HG02610 (cell line): ENCODE measurements around the gene SLC44A5.
"Not testable (repeated sequence)": the region's sequence is repeated elsewhere in the genome, so short reads cannot be mapped to it uniquely, and the experiment has no call there.

Source experiments
- ATAC-seq: cut with Tn5 transposase; IDR thresholded peaks from one replicate; pipeline ENCODE4 v1.9.1; 2021; ENCODE audit warnings: mild to moderate bottlenecking, moderate library complexity; ENCODE audit not compliant: unreplicated experiment

The SLC44A5 gene

GRCh38 chr1:75611014-75611413 is at the start of gene SLC44A5:
Gene SLC44A5 (minus strand): TSS chr1:75611114. CDS start chr1:75541447, 69,667 bp downstream.
- ATAC-seq: no peak

GRCh38 chr1:75655931-75656330 is 45.0 kb upstream of the SLC44A5 start:
- ATAC-seq: no peak

DNA sequence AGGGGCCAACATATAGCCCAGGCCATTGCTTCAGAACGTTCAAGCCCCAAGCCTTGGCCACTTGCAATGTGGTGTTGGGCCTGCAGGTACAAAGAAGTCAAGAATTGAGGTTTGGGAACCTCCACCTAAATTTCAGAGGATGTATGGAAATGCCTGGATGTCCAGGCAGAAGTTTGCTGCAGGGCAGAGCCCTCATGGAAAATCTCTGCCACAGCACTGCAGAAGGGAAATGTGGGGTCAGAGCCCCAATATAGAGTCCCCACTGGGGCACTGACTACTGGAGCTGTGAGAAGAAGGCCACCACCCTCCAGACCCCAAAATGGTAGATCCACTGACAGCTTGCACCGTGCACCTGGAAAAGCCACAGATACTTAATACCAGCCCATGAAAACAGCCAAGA is 36.3 kb upstream of the SLC44A5 start:
- ATAC-seq: not testable (repeated sequence)

DNA sequence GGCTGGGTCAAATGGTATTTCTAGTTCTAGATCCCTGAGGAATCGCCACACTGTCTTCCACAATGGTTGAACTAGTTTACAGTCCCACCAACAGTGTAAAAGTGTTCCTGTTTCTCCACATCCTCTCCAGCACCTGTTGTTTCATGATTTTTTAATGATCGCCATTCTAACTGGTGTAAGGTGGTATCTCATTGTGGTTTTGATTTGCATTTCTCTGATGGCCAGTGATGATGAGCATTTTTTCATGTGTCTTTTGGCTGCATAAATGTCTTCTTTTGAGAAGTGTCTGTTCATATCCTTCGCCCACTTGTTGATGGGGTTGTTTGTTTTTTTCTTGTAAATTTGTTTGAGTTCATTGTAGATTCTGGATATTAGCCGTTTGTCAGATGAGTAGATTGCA is 34.2 kb upstream of the SLC44A5 start:
- ATAC-seq: not testable (repeated sequence)

DNA sequence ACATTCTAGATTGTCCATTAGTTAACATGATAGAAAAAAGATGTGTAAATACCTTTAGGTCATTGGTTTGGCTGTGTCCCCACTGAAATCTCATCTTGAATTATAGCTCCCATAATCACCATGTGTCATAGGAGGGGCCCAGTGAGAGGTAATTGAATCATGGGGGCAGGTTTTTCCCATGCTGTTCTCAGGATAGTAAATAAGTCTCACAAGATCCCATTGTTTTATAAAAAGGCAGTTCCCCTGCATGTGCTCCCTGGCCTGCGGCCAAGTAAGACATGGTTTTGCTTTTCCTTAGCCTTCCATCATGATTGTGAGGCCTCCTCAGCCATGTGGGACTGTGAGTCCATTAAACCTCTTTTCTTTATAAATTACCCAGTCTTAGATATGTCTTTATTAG is 32.5 kb upstream of the SLC44A5 start:
- ATAC-seq: no peak

- ATAC-seq: no peak
These were observed 30.4 kb upstream of the SLC44A5 start for GRCh38 chr1:75641325-75641724.

DNA sequence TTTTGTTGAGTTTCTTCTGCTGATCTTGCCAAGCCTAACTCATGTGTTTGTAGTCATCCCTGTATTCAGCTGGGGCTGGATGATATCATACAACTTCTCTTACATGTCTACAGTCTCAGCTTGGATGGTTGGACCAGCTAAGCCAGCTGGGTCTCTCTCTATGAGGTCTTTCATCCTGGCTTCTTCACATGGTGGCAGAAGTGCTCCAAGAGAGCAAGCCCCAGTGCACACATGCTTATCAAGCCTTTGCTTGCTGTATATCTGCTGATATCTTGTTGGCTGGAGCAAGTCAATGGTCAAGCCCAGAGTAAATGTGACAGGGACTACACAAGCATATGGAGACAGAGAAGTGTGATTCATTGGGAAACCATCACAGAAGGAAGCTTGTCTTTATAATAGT is 29.2 kb upstream of the SLC44A5 start:
- ATAC-seq: no peak

DNA sequence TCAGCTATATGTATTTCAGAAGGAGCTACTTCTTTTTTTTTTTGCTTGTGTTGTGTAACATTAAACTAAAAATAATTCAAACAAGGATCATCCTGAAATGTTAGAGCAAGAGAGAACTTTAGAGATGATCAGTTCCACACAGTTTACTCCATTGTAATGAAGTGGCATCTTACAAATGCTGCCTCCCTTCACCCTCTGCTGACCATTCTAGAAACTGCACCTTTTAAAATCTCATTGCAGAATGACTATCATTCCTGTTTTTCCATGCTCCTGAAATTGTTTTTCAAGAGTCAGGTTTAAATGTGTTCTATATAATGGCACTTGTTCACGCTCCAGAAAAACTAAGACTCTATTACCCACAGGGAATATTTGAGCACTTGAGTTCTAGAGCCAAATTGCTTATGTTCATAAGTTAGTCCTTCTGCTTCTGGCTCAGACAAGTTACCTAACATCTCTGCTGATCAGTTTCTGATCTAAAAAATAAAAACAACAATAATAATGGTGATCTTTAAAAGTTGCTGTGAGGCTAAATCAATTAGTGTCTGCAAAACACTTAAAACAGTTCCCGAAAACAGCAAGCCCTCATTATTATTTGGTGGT is 21.5 kb upstream of the SLC44A5 start:
- peak; percentile 80 for ATAC-seq

- ATAC-seq: no peak
These were observed 20.1 kb upstream of the SLC44A5 start for GRCh38 chr1:75630998-75631397.

- no peak for ATAC-seq
These were observed 19.2 kb upstream of the SLC44A5 start for GRCh38 chr1:75630004-75630594.

GRCh38 chr1:75625795-75626194 is 14.9 kb upstream of the SLC44A5 start:
- ATAC-seq: no peak

DNA sequence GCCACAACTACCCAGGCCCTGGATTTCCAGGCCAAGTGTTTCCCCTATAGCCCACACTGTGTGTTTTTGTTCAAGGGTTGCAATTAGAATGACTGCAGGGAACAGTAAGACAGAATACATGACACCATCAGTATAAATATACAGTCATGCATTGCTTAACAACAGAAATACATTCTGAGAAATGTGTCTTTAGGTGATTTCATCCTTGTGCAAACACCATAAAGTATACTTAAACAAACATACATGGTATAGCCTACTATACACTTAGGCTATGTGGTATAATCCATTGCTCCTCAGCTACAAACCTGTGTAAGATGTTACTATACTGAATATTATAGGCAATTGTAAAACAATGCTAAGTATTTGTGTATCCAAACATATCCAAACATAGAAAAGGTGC is 7.5 kb upstream of the SLC44A5 start:
- ATAC-seq: no peak

GRCh38 chr1:75616436-75617433 is 5.8 kb upstream of the SLC44A5 start:
- no peak for ATAC-seq

DNA sequence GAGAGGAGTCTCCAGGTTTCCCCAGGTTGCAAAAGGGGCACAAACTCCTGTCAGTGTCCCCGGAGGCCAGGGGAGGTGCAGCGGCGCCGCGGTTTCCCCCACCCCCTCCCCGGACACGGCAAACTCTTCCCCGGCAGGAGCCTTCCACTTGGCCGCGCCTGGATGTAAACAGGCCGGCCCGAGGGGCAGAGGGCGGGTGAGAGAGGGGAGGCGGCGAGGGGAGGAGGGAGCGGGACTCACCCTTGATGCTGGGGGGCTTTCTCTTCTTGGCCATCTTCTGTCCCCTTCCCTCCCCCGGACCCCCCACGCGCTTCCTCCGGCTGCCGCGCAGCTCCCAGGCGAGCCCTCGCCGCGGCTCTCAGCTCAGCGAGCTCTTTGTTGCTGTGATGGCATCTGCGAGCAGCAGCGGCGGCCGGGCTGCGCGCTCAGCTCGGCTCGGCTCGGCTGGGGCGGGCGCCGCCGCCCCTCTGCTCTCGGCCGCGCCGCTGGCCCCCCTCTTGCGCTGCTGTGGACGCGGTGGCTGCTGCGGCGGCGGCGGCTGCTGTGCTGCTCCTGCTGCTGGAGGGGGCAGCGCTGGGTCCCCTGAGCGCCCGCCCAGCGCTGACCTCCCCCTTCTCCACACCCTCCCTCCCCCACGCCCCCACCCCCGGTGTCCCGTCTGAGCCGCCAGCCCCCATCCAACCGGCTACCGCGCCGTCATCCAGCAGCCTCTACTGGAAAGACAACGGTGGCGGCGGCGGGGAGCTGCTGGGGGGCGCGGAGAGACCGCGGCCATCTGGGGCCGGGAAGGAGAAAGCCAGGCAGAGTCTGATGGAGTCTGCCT is 4.9 kb upstream of the SLC44A5 start:
- peak; percentile 37 for ATAC-seq

DNA sequence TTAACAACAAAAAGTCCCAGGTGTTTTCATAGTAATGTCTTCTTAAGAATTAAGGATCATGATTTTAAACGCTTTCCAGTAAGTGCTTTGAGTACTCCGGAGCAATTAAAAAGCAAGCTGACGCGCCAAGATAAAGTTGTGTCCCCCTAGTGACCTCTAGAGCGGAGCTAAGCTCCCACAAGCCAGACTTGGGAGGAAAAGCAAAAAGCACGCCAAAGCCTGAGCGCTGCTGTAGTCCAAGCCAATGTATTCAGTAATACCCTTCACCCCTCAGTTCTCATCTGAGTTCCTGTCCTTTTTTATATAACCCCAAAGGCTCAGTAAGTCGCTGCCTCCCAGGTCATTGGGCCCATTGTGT is 3.5 kb upstream of the SLC44A5 start:
- no peak for ATAC-seq

DNA sequence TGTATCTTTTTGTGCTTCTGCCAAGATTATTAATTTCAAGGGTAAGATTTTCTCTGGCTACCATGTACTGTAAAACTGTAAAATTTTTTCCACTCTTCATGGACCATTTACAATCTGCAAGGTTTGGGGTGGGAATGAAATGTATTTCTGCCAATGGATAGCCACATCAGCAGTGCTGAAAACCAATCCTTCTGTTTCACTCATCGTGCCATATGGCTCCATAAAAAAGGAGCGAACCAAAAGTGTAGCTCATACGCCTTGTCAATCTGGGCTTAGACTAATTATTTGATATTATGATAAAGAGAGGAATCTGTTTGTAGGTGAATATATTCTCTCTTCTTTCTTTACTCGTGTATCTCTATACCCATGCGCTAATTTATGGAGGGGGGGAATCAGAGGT is 3.0 kb upstream of the SLC44A5 start:
- ATAC-seq: no peak

GRCh38 chr1:75612976-75613375 is 2.1 kb upstream of the SLC44A5 start:
- ATAC-seq: no peak

DNA sequence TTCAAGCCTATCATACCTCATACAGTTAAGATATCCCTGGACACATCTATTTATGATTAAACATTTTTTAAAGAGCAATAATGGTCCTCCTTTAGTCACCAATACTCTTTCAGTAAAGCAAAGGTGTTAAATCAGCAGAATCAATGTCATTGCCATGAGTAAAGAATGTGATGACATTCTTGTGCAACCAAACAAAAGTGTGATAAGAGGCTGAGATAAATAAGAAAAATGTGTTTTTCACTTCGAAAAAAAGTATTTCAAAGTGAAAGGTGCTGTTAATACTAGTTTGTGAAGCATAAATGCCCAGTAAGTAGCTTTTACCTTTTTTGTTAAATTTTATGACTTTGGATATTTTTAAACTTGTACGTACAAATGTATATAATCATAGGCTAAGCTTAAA is 8.4 kb downstream of the SLC44A5 start:
- no peak for ATAC-seq

GRCh38 chr1:75600781-75601180 is 10.1 kb downstream of the SLC44A5 start:
- ATAC-seq: no peak

DNA sequence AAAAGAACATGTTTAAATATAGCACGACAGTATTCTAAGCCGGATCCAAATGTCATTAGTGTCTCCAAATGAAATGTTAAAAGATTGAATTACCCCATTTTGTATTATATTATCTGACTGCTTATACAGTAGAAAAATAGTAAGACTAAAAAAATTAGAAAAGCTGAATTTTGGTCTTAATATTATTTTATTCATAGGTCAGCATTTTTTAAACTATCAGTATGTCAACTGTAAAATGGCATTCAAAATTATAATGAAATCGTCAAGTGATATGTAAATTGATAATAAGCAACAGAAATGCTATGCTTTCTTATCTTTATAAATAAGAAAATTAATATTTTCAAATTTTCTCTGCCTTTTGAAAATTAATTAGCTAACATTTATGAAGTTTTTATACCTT is 16.6 kb downstream of the SLC44A5 start:
- no peak for ATAC-seq

- not testable (repeated sequence) for ATAC-seq
These were observed 17.5 kb downstream of the SLC44A5 start for GRCh38 chr1:75593457-75593856.
